ENCODE results near the gene ELP6. TPM values are rescaled to one million over a fixed set of nuclear protein-coding genes. Genes with fewer than 3 reads are reported as not detected.

ELP6 gene
- total RNA-seq, 1 donor from 2014 or later: 20.9 TPM

Small RNA genes lying within 50 kb of the gene (small RNA-seq; reads per million reads assigned to genes)
- gene AC099778.2 (not detected), gene RN7SL870P (not detected)

Other genes with a start within 250 kb of the ELP6 start
- gene KIF9, start 230.9 kb downstream of the ELP6 start, total RNA-seq: 2.1 TPM
- 11.5 TPM for gene KLHL18, start 230.8 kb downstream of the ELP6 start, total RNA-seq
- gene PTPN23, start 132.7 kb downstream of the ELP6 start, total RNA-seq: 17.2 TPM
- gene SCAP, start 37.8 kb downstream of the ELP6 start, total RNA-seq: 53.8 TPM
- 1.0 TPM for gene CSPG5, start 65.2 kb upstream of the ELP6 start, total RNA-seq

Measured in skeletal muscle tissue (tissue), 2 donors.